ENCODE measurements around the gene SLC22A31. TPM values are rescaled to one million over a fixed set of nuclear protein-coding genes. Genes with fewer than 3 reads are reported as not detected.
"Not testable (repeated sequence)": the region's sequence is repeated elsewhere in the genome, so short reads cannot be mapped to it uniquely, and the experiment has no call there.

SLC22A31 gene
- total RNA-seq, 1 donor from 2014 or later: not detected

GRCh38 chr16:89167425-89167941 lies 32.9 kb downstream of the SLC22A31 start:
- DNase-seq (ENCODE audit: extremely low spot score, unreplicated experiment): peak; percentile 91
- H3K27ac Mint-ChIP-seq (ENCODE audit: unreplicated experiment): no peak overlapping the region
- TF ChIP-seq, protein P1, sequence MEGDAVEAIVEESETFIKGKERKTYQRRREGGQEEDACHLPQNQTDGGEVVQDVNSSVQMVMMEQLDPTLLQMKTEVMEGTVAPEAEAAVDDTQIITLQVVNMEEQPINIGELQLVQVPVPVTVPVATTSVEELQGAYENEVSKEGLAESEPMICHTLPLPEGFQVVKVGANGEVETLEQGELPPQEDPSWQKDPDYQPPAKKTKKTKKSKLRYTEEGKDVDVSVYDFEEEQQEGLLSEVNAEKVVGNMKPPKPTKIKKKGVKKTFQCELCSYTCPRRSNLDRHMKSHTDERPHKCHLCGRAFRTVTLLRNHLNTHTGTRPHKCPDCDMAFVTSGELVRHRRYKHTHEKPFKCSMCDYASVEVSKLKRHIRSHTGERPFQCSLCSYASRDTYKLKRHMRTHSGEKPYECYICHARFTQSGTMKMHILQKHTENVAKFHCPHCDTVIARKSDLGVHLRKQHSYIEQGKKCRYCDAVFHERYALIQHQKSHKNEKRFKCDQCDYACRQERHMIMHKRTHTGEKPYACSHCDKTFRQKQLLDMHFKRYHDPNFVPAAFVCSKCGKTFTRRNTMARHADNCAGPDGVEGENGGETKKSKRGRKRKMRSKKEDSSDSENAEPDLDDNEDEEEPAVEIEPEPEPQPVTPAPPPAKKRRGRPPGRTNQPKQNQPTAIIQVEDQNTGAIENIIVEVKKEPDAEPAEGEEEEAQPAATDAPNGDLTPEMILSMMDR (IDR thresholded peaks at IDR 0.05): peak; percentile 78

DNA sequence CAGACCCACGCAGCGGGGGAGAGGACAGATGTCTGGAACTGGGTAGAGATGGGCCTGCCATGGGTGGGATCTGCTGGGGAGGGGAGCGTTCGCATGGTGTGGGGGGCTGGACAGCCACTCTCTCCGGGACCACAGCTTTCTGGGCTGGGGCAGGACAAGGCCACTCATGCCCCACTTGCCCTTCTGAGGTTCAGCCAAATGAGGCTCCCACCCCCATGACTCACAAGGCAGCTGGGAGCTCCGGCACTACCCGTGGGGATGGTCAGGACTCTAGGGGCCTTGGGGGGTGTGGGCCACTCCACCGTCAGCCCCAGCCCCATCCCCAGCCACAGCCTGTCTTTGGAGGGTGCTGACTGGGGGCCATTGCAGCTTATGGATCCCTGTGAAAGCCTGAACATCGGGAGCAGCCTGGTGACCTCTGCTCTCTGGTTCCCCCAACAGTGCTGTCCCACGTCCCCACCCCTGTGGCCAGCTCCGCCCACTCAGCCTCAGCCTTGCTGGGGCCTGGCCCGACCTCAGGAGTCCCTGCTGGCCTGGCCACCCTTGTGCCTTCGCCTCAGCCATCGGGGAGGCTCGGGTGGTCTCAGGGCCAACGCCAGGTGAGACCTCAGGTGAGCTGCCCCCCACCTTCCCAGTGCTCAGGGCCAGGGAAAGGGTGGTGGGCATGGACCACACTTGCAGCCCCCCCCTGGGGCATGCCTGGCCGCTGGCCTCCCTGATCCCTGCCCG lies 33.5 kb downstream of the SLC22A31 start:
- no peak for DNase-seq (ENCODE audit: extremely low spot score, unreplicated experiment)
- TF ChIP-seq, protein P1 (IDR thresholded peaks at IDR 0.05): no peak
- H3K4me3 Mint-ChIP-seq (ENCODE audit: unreplicated experiment): no peak overlapping the region
- peaks cover 7% of the 10 kb centered on the region for H3K4me1 Mint-ChIP-seq (ENCODE audit: unreplicated experiment)
- no peaks in the 10 kb centered on the region for H3K36me3 Mint-ChIP-seq (ENCODE audit: unreplicated experiment)
- no peak overlapping the region for H3K27ac Mint-ChIP-seq (ENCODE audit: unreplicated experiment)
- no peaks in the 10 kb centered on the region for H3K9me3 Mint-ChIP-seq (ENCODE audit: unreplicated experiment)
- H3K27me3 Mint-ChIP-seq (ENCODE audit: unreplicated experiment): peaks cover 11% of the 10 kb centered on the region

More at GRCh38 chr16:89167425-89167941, 32.9 kb downstream of the SLC22A31 start:
- H3K27me3 Mint-ChIP-seq (ENCODE audit: unreplicated experiment): peaks cover 11% of the 10 kb centered on the region
- no peaks in the 10 kb centered on the region for H3K9me3 Mint-ChIP-seq (ENCODE audit: unreplicated experiment)
- peaks cover 9% of the 10 kb centered on the region for H3K4me1 Mint-ChIP-seq (ENCODE audit: unreplicated experiment)
- H3K36me3 Mint-ChIP-seq (ENCODE audit: unreplicated experiment): no peaks in the 10 kb centered on the region
- no peak overlapping the region for H3K4me3 Mint-ChIP-seq (ENCODE audit: unreplicated experiment)

- not testable (repeated sequence) for DNase-seq (ENCODE audit: extremely low spot score, unreplicated experiment); H3K4me1 Mint-ChIP-seq (ENCODE audit: unreplicated experiment); H3K27me3 Mint-ChIP-seq (ENCODE audit: unreplicated experiment); H3K36me3 Mint-ChIP-seq (ENCODE audit: unreplicated experiment); H3K9me3 Mint-ChIP-seq (ENCODE audit: unreplicated experiment); H3K4me3 Mint-ChIP-seq (ENCODE audit: unreplicated experiment); H3K27ac Mint-ChIP-seq (ENCODE audit: unreplicated experiment)
Measured at GRCh38 chr16:89165681-89165979, 34.7 kb downstream of the SLC22A31 start.

GRCh38 chr16:89164847-89165680 lies 35.3 kb downstream of the SLC22A31 start:
- TF ChIP-seq, protein P1 (IDR thresholded peaks at IDR 0.05): no peak
- Mint-ChIP-seq H3K9me3 (ENCODE audit: unreplicated experiment) (no peaks in the 10 kb centered on the region), H3K4me1 (ENCODE audit: unreplicated experiment) (peaks cover 2% of the 10 kb centered on the region), H3K27me3 (ENCODE audit: unreplicated experiment) (peaks cover 9% of the 10 kb centered on the region), H3K4me3 (ENCODE audit: unreplicated experiment) (no peak overlapping the region), H3K36me3 (ENCODE audit: unreplicated experiment) (no peaks in the 10 kb centered on the region), H3K27ac (ENCODE audit: unreplicated experiment) (no peak overlapping the region)
- DNase-seq (ENCODE audit: extremely low spot score, unreplicated experiment): no peak

- no peaks in the 10 kb centered on the region for H3K9me3 Mint-ChIP-seq (ENCODE audit: unreplicated experiment)
- H3K4me1 Mint-ChIP-seq (ENCODE audit: unreplicated experiment): peaks cover 2% of the 10 kb centered on the region
- TF ChIP-seq, protein P1 (IDR thresholded peaks at IDR 0.05): no peak
- no peak for DNase-seq (ENCODE audit: extremely low spot score, unreplicated experiment)
- no peak overlapping the region for H3K4me3 Mint-ChIP-seq (ENCODE audit: unreplicated experiment)
- H3K36me3 Mint-ChIP-seq (ENCODE audit: unreplicated experiment): no peaks in the 10 kb centered on the region
- H3K27ac Mint-ChIP-seq (ENCODE audit: unreplicated experiment): no peak overlapping the region
- H3K27me3 Mint-ChIP-seq (ENCODE audit: unreplicated experiment): peaks cover 9% of the 10 kb centered on the region
Measured at GRCh38 chr16:89164436-89164835, 35.9 kb downstream of the SLC22A31 start.
